A549 (cell line): ENCODE measurements around the gene THY1.

Experiments
- BHLHE40 ChIP-seq: IDR thresholded peaks from 2 replicates; pipeline ENCODE4 v1.6.1; 2012; ENCODE audit warnings: low read depth, low read length, inconsistent platforms
- CTCF ChIP-seq: fragments of >200 bp; sonication (Bioruptor Twin); formaldehyde crosslinking; IDR thresholded peaks from 3 replicates; pipeline ENCODE4 v1.5.1; 2016
- EP300 ChIP-seq, 2 experiments: fragments of >200 bp; sonication (Bioruptor Twin); formaldehyde crosslinking; IDR thresholded peaks; 2 replicates in 1 of 2; 3 replicates in 1 of 2; pipeline ENCODE4 v1.6.1; 2016 to 2017
- FOSL2 ChIP-seq, 2 experiments: fragments of 450-650 bp in 1 of 2; fragments of >200 bp in 1 of 2; sonication (Bioruptor Twin) in 1 of 2; formaldehyde crosslinking; IDR thresholded peaks; 2 replicates each; pipeline versions ENCODE4 v1.5.0 to v1.6.1; 2016 to 2020; ENCODE audit warnings: mild to moderate bottlenecking in 1 of 2, moderate library complexity in 1 of 2
- HOXA7 ChIP-seq: fragments of 250-450 bp; sonication (Bioruptor Pico); IDR thresholded peaks from 2 replicates; pipeline ENCODE4 v1.5.0; 2020; ENCODE audit warnings: mild to moderate bottlenecking, moderate library complexity
- HOXB13 ChIP-seq: fragments of 250-450 bp; sonication (Bioruptor Pico); IDR thresholded peaks from 2 replicates; pipeline ENCODE4 v1.5.0; 2020; ENCODE audit warnings: low read depth, mild to moderate bottlenecking, moderate library complexity
- JUN ChIP-seq, 2 experiments: fragments of >200 bp; sonication (Bioruptor Twin); formaldehyde crosslinking; IDR thresholded peaks; 2 replicates in 1 of 2; 3 replicates in 1 of 2; pipeline ENCODE4 v1.6.1; 2016 to 2017
- MAFK ChIP-seq: fragments of 450-650 bp; IDR thresholded peaks from 2 replicates; pipeline ENCODE4 v1.6.1; 2014; ENCODE audit not compliant: partially characterized antibody
- NR3C1 ChIP-seq: fragments of >200 bp; sonication (Bioruptor Twin); formaldehyde crosslinking; IDR thresholded peaks from 3 replicates; pipeline ENCODE4 v1.6.1; 2017
- RARB ChIP-seq: fragments of 250-450 bp; sonication (Bioruptor Pico); IDR thresholded peaks from 2 replicates; pipeline ENCODE4 v1.8.0; 2021; ENCODE audit warnings: mild to moderate bottlenecking, moderate library complexity
- REST ChIP-seq: fragments of 200-600 bp; sonication (generic); IDR thresholded peaks from 2 replicates; pipeline ENCODE4 v1.6.1; 2016; ENCODE audit warnings: antibody characterized with exemption, mild to moderate bottlenecking, moderate library complexity
- RFX5 ChIP-seq: fragments of 450-650 bp; IDR thresholded peaks from 2 replicates; pipeline ENCODE4 v1.7.1; 2014; ENCODE audit warnings: antibody characterized with exemption, mild to moderate bottlenecking, moderate library complexity
- ZNF302 ChIP-seq: fragments of 250-450 bp; sonication (Bioruptor Pico); IDR thresholded peaks from 2 replicates; pipeline ENCODE4 v1.9.0; 2021; ENCODE audit warnings: inconsistent platforms, mild to moderate bottlenecking, moderate library complexity

- TF ChIP-seq REST (no peak), HOXA7 (CRISPR knock-in tag) (no peak), RFX5 (no peak), FOSL2 (IDR thresholded peaks at IDR 0.05) (no peak), FOSL2 (CRISPR knock-in tag; IDR thresholded peaks at IDR 0.05) (no peak), BHLHE40 (no peak), CTCF (no peak), JUN (IDR thresholded peaks at IDR 0.05) (no peak), MAFK (no peak), NR3C1 (no peak), EP300 (IDR thresholded peaks at IDR 0.05) (no peak), HOXB13 (no peak), ZNF302 (CRISPR knock-in tag) (no peak), RARB (CRISPR knock-in tag) (no peak)
Measured at GRCh38 chr11:119436711-119437110, 13.7 kb upstream of the THY1 start.
